Right lobe of liver (tissue), 6 donors: ENCODE results near the gene CD74. TPM values are rescaled to one million over a fixed set of nuclear protein-coding genes. Genes with fewer than 3 reads are reported as not detected.
A peak's percentile ranks its signal among the peaks of the same experiment; 100 is the strongest.

Experiments used
- ATAC-seq, 4 donors: fragments of 200-7000 bp; cut with Tn5 transposase; one replicate each; pipeline ENCODE4 v1.9.1; 2020; ENCODE audit warnings: mild to moderate bottlenecking in 4 of 4, moderate library complexity in 4 of 4
- DNase-seq, 3 donors: peaks; one replicate each; pipeline ENCODE4 v3.0.0-alpha.2; 2020
- H3K27ac ChIP-seq, 3 donors: fragments of 200-600 bp; one replicate each; pipeline ENCODE4 v1.8.0; 2022
- H3K27me3 ChIP-seq, 2 donors: fragments of 200-600 bp; one replicate each; pipeline ENCODE4 v1.8.0; 2022
- H3K36me3 ChIP-seq, 4 donors: fragments of 200-600 bp; sonication (generic) in 1 of 4; one replicate each; pipeline versions ENCODE4 v1.5.1 to v1.8.0; 2017 to 2022; ENCODE audit warnings: control low read depth in 1 of 4
- H3K4me1 ChIP-seq, 4 donors: fragments of 200-600 bp; sonication (generic) in 1 of 4; one replicate each; pipeline versions ENCODE4 v1.5.1 to v1.8.0; 2017 to 2022; ENCODE audit warnings: control low read depth in 1 of 4
- H3K4me3 ChIP-seq, 3 donors: fragments of 200-600 bp; one replicate each; pipeline ENCODE4 v1.8.0; 2022
- H3K9me3 ChIP-seq, 4 donors: fragments of 200-600 bp; sonication (generic) in 1 of 4; one replicate each; pipeline versions ENCODE4 v1.5.1 to v1.8.0; 2017 to 2022; ENCODE audit warnings: control low read depth in 1 of 4
- POLR2A ChIP-seq: fragments of 450-650 bp; IDR thresholded peaks from one replicate; pipeline ENCODE4 v1.6.1; 2017; ENCODE audit warnings: antibody characterized with exemption, mild to moderate bottlenecking
- WGBS: methylation state at CpG from one replicate; pipeline ENCODE4 v1.1.6; 2018; ENCODE audit warnings: low coverage, low lambda C conversion rate; ENCODE audit not compliant: insufficient coverage; ENCODE audit errors: missing lambda C conversion rate; 5-methylcytosine and 5-hydroxymethylcytosine counted together
- intact Hi-C, 2 donors: fragments of 100-400 bp; cut with DNase I; formaldehyde crosslinking; loops; one replicate each; pipeline versions ENCODE4 v1.11.2 to v1.14.1; 2022
- total RNA-seq, 6 experiments: library from RNA; depleted of rRNA in 2 of 6; stranded (reverse); fragments of >200 nt in 2 of 6; fragmentation: NEBNext Ultra II Directional in 3 of 6; extraction: Animal tissue kit (Norgen Biotek cat#: 25700) in 3 of 6; gene quantifications; one replicate each; pipeline versions ENCODE4 v1.1.0 to v1.2.4, GENCODE V29; 2016 to 2023
- TF ChIP-seq, protein P1 (sequence below), 4 donors: fragments of 200-600 bp in 3 of 4; fragments of 450-650 bp in 1 of 4; IDR thresholded peaks; one replicate each; pipeline versions ENCODE4 v1.5.1 to v1.8.0; 2016 to 2022; ENCODE audit warnings: antibody characterized with exemption in 4 of 4, mild to moderate bottlenecking in 2 of 4
- donor health status: DM: no; HTN: yes; CAD: no.
- donor health status: DM: no; HTN: no; CAD: no.
- donor health status: DM: no; HTN: no; CAD: no.
- donor health status: DM: no; HTN: yes; CAD: no.
- donor health status: DM: no; HTN: yes; CAD: no.

CD74 gene
- total RNA-seq, 6 experiments from 2014 or later = 68.4 to 549 (median 211) TPM

DNA sequence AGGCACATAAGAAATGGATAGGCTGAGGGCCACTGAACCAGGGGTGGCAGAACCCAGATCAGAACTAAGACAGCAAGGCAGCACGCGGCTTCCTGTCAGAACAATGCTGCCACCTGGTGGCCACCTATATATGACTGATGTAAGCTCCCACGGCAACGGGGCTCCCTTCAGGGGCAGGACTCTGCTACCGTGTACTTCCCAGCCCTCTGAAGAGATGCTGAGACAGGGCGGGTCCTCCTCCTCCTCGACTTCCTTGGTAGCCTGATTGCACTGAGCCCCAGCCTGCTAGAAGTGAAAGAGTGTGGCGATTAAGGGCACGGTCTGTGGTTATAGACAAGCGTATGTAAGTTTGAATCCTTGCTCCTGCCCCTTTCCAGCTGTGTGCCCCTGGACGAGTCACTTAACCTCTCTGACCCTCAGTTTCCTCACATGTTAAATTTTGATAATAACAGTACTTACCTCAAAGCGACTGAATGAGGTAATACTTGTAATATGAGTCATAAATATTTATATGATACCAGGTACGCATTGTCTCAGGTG is 23.5 kb upstream of the CD74 start:
- intact Hi-C loops = no loop called here
- WGBS = 20% methylated on average over 11 of the region's 13 CpGs
- Histone ChIP-seq H3K36me3 (no peaks in the 10 kb centered on the region), H3K4me3 (no peak overlapping the region), H3K27ac (no peak overlapping the region), H3K27me3 (no peaks in the 10 kb centered on the region), H3K4me1 (no peaks in the 10 kb centered on the region), H3K9me3 (no peaks in the 10 kb centered on the region)
- no peak for TF ChIP-seq POLR2A
- TF ChIP-seq, protein P1, sequence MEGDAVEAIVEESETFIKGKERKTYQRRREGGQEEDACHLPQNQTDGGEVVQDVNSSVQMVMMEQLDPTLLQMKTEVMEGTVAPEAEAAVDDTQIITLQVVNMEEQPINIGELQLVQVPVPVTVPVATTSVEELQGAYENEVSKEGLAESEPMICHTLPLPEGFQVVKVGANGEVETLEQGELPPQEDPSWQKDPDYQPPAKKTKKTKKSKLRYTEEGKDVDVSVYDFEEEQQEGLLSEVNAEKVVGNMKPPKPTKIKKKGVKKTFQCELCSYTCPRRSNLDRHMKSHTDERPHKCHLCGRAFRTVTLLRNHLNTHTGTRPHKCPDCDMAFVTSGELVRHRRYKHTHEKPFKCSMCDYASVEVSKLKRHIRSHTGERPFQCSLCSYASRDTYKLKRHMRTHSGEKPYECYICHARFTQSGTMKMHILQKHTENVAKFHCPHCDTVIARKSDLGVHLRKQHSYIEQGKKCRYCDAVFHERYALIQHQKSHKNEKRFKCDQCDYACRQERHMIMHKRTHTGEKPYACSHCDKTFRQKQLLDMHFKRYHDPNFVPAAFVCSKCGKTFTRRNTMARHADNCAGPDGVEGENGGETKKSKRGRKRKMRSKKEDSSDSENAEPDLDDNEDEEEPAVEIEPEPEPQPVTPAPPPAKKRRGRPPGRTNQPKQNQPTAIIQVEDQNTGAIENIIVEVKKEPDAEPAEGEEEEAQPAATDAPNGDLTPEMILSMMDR (IDR thresholded peaks at IDR 0.05) = peak; percentile 84 to 93 (median 90)
- DNase-seq = peak; percentile 82 to 89 (median 88)
- peak; percentile 94 to 98 (median 96) for ATAC-seq

DNA sequence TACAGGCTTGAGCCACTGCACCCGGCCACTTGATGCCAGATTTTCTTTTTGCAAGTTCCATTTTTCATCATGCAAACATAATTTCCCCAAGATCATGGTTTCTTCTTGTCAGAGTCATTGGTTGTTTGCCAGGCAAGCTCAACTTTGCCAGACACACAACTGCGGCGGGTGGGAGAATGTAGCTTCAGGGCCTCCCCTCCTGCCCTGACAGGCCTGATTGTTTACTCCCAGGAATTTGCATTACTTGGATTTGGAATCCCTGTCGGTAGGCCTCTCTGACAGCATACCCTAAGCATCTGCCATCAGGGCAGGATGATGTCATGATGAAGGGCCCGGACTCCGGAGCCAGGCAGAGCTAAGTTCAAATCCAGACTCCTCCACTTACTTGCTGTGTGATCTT is 21.8 kb upstream of the CD74 start:
- ATAC-seq = no peak
- intact Hi-C loops = no loop called here

DNA sequence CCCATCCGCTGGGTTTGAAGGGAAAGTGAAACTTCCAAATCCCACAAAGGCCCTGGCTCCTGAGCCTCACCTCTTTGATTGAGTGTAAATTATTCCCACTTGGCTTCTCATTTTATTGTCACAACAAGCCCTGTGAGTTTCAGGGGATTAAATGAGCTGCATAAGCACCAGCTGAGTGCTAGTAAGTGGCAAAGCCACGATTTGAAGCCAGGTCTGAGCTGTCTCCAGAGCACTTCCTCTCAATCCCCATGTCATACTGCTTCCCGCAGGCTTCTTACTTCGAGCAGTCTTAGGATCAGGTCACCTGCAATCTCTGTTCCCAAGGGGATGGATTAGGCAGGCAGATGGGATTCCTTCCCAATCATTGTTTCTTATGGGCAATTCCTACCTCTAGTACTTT is 18.9 kb upstream of the CD74 start:
- no peak for DNase-seq
- whole genome bisulfite sequencing = 49% methylated on average over 3 of the region's 4 CpGs
- Histone ChIP-seq H3K4me1 (peaks cover 0 to 11% (median 5%) of the 10 kb centered on the region in 4 donors), H3K4me3 (no peak overlapping the region), H3K27me3 (no peaks in the 10 kb centered on the region), H3K27ac (no peak overlapping the region), H3K9me3 (no peaks in the 10 kb centered on the region), H3K36me3 (no peaks in the 10 kb centered on the region)
- ATAC-seq = no peak
- TF ChIP-seq, protein P1 (IDR thresholded peaks at IDR 0.05) = no peak
- intact Hi-C loops = no loop called here

More for the DNA sequence above, 21.8 kb upstream of the CD74 start:
- H3K27ac ChIP-seq = no peak overlapping the region
- H3K36me3 ChIP-seq = no peaks in the 10 kb centered on the region
- 73% methylated on average over 5 of the region's 6 CpGs for WGBS
- H3K4me1 ChIP-seq = no peaks in the 10 kb centered on the region
- no peaks in the 10 kb centered on the region for H3K27me3 ChIP-seq
- peak in 1 of 3 donors; percentile 17 for DNase-seq
- no peak overlapping the region for H3K4me3 ChIP-seq
- no peaks in the 10 kb centered on the region for H3K9me3 ChIP-seq
- TF ChIP-seq POLR2A = no peak
- TF ChIP-seq, protein P1 (IDR thresholded peaks at IDR 0.05) = no peak

DNA sequence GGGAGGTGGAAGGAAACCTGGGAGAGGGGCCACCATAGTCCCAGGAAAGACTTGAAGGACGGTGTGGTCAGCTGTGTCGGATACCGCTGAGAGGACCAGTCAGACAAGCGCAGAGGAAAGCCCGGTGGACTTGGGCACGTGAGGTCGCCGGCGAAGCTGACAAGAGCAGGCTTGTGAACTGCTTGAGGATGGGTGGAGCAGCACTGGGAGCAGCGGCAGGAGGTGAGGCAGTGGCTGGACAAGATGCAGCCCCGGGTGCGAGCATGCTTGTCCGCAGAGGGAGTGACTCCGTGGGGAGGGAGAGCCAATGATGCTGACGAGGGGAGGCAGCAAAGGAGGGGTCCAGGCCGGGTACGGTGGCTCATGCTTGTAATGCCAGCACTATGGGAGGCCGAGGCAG is 18.3 kb upstream of the CD74 start:
- H3K27ac ChIP-seq = no peak overlapping the region
- 98% methylated on average over 5 of the region's 18 CpGs for WGBS
- intact Hi-C loops = no loop called here
- DNase-seq (peak in 1 of 3 donors; percentile 51), ATAC-seq (no peak)
- H3K4me1 ChIP-seq = peaks cover 0 to 11% (median 5%) of the 10 kb centered on the region in 4 donors
- no peak for TF ChIP-seq POLR2A
- no peaks in the 10 kb centered on the region for H3K36me3 ChIP-seq
- no peaks in the 10 kb centered on the region for H3K9me3 ChIP-seq
- no peaks in the 10 kb centered on the region for H3K27me3 ChIP-seq
- no peak overlapping the region for H3K4me3 ChIP-seq

DNA sequence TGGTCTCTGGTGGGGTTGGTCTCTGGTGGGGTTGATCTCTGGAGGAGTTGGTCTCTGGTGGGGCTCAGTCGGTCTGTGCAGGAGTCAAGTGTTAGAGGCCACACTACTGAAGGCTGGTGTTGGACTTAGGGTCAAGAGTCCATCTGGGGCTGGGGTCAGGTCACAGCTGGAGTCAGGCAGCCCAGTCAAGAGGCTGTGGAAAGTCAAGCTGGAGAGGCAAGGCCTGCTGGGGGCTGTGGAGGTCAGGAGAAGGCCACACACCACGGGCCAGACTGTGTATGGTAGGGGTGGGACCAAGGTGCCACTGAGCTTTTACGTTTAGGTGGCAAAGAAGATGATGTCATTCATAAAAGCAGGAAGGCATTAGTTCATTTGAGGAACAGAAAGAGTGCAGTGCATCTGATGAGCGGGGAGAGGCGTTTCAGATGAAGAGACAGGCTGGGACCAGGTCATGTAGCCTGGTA is 16.7 kb upstream of the CD74 start:
- ATAC-seq (no peak), DNase-seq (peak in 1 of 3 donors; percentile 28)
- WGBS = 52% methylated on average over 2 of the region's 5 CpGs
- H3K36me3 ChIP-seq = no peaks in the 10 kb centered on the region
- no peaks in the 10 kb centered on the region for H3K27me3 ChIP-seq
- TF ChIP-seq, protein P1 (IDR thresholded peaks at IDR 0.05) = no peak
- TF ChIP-seq POLR2A = no peak
- no peak overlapping the region for H3K4me3 ChIP-seq
- H3K9me3 ChIP-seq = no peaks in the 10 kb centered on the region
- no peak overlapping the region for H3K27ac ChIP-seq
- H3K4me1 ChIP-seq = peaks cover 0 to 11% (median 5%) of the 10 kb centered on the region in 4 donors
- intact Hi-C loops = no loop called here
